Fibroblast of mammary gland (primary cell): ENCODE measurements around the gene SLC7A9.

ENCODE experiments used
- DNase-seq: peaks from one replicate; pipeline ENCODE4 v3.0.0-alpha.2; 2010; ENCODE audit warnings: low read depth
- H3K4me3 ChIP-seq: 2 replicates; pipeline ENCODE4 v1.5.1; 2011; ENCODE audit warnings: low read depth, mild to moderate bottlenecking, low read length, moderate library complexity; ENCODE audit not compliant: control insufficient read depth
- CTCF ChIP-seq: conservative IDR thresholded peaks from 2 replicates; pipeline ENCODE4 v1.5.1; 2011; ENCODE audit warnings: low read depth, low read length, inconsistent platforms; ENCODE audit not compliant: control insufficient read depth, insufficient read depth

SLC7A9 gene

GRCh38 chr19:32781280-32781679 is 88.3 kb downstream of the SLC7A9 start:
- no peak overlapping the region for H3K4me3 ChIP-seq
- TF ChIP-seq CTCF = no peak
- no peak for DNase-seq
